NOMO-1 treated with DMSO at 0.1 percent for 48 hours (cell line): Measurements from ENCODE around the gene HNRNPM.
"Not testable (repeated sequence)": the region's sequence is repeated elsewhere in the genome, so short reads cannot be mapped to it uniquely, and the experiment has no call there.

Experiments used
- DNase-seq: peaks from one replicate; lab custom pipeline; 2025; ENCODE audit not compliant: unreplicated experiment; lab: John Stamatoyannopoulos, UW

HNRNPM gene

GRCh38 chr19:8425331-8425730 is 19.4 kb upstream of the HNRNPM start:
- not testable (repeated sequence) for DNase-seq

DNA sequence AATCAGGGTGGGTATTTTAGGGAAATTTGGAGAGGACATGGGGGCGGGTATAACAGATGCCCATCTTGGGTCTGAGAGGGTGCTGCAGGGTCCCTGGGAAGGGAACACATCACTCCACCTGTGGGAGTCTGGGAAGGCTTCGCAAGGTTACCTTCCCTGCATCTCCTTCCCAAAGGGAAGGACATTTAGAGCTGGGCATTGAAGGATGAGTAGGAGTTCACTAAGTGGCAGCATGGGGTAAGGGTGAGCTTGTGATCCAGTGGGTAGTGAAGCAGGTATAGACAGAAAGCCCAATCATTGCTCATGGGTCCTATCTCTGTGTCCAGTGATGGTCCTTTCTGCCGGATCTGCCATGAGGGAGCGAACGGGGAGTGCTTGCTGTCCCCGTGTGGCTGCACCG is 18.5 kb upstream of the HNRNPM start:
- no peak for DNase-seq

DNA sequence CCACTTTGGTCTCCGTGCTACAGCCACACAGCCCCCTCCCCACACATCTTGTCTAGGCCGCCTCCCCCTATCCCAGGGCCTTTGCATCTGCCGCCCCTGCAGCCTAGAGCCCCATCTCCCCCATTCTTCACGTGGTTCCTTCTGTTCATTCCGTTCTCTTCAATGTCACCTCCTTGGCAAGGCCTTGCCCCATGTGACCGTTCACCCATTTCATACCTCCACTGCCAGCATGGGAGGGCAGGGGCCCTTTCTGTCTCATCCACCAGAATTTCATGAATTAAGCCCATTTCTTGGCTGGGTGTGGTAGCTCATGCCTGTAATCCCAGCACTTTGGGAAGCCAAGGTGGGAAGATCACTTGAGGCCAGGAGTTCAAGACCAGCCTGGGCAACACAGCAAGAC is 15.7 kb upstream of the HNRNPM start:
- DNase-seq: no peak

GRCh38 chr19:8429826-8430225 is 14.9 kb upstream of the HNRNPM start:
- no peak for DNase-seq

DNA sequence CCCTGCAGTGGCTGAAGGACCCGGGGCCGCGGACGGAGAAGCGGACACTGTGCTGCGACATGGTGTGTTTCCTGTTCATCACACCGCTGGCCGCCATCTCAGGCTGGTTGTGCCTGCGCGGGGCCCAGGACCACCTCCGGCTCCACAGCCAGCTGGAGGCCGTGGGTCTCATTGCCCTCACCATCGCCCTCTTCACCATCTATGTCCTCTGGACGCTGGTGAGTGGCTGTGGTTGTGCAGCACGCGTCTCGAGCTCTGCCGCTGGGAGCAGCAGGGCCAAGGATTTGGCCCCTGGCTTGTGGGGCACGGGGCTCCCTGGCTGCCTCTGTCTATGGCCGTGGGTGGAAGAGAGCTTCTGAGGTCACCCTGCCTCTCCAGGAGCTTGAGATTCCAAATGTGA is 14.1 kb upstream of the HNRNPM start:
- no peak for DNase-seq

DNA sequence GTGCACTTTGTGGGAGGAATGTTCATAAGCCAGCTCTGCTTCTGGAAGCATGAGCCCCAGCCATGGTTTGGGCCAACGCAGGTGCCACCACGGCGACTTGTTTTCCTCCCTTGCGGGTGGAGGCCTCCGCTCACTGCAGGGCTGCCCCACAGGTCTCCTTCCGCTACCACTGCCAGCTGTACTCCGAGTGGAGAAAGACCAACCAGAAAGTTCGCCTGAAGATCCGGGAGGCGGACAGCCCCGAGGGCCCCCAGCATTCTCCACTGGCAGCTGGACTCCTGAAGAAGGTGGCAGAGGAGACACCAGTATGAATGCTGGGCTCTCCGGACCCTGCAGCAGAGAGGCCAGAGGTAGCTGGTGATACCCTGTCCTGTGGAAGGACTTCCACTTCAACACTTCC is 6.5 kb upstream of the HNRNPM start:
- no peak for DNase-seq

DNA sequence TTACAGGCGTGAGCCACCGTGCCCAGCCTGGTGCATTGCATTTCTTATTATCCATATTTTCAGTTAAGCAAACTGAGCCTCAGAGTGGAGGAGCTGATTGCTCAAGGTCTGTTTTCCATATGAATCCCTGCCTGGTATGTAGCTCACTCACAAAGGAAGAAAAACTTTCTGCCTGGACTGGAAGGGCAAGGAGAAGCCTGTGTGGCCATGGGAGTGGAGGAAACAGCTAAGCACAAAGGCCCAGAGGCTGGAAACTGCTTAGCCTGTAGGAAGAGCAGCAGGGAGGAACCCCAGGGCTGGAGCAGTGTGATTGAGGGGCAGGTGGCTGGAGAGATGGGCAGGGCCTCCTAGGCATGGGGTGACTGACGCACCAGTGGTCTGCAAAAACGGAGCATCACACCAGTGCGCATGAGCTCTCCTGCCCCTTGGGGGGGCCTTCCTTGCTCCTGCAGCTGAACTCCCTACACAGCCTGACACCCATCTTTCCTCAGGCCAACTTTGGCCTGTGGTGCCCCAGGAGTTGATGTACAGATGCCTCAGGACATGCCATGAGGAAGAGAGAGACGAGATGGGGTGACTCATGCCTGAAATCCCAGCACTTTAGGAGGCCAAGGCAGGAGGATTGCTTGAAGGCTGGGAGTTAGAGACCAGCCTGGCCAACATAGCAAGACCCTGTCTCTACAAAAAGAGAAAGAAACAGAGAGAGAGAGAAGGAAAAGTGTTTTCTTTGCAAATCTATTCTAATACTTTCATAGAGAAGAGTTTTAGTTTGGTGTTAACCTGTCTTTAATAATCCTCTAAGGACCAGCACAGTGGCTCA is 2.8 kb upstream of the HNRNPM start:
- no peak for DNase-seq

- DNase-seq: not testable (repeated sequence)
Measured at GRCh38 chr19:8444140-8444676, 567 bp upstream of the HNRNPM start.

DNA sequence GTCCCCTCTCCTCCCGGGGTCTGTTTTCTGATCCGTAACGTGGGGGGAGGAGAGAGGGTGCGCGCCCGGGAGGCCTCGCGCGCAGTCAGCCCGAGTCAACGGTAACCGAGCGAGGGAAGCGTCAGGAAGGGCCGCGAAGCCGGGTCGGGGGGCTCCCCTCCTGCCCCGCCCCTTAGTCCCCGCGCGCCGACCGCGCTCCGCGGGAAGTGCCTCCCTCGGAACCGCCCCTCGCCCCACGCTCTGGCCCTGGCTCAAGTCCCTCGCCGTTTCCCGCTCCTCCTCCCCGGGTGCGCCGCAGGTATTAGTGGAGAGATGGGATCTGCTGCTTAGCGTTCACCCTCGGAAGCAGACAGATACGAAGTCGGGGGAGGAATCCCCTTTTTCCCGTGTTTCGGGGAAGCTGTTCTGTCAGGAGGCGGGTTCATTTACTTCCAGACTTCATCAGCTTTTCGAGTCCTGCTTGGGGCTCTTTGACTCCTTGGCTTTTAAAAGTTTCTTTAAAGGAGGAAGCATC is 770 bp downstream of the HNRNPM start:
- DNase-seq: peak; percentile 39

GRCh38 chr19:8446061-8446709 is 1.4 kb downstream of the HNRNPM start:
- peak; percentile 21 for DNase-seq

DNA sequence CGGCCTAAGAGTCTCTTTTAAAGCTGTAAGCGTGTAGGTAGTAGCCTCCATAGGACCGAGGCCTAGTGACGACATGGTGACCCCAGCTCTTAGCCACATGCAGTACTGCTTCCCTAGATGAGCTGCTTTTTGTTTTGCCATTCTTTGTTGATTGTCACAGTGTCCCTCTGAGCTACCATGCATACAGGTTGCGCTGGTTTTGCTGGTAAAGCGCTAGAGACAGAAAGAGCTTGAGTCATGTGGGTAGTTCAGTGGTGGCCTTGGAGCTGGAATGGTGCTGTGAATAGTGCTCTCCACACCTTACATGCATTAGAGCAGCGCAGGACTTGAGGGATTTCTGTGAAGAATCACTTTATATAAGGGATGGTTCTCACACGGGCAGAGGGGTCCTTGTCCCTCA is 5.1 kb downstream of the HNRNPM start:
- no peak for DNase-seq

DNA sequence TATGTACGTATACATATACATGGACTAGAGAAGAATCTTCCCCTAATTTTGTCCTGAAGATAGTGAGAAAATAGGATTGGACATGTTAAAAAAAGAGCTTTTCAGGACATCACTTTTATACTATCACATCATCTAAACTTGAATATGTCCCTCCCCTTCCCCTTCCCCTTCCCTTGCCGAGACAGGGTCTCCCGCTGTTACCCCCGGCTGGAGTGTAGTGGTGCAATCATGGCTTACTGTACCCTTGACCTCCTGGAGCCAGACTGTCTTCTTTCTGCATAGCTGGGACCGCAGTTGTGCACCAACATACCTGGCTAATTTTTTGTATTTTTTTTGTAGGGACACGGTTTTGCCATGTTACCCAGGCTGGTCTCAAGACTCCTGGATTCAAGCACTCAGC is 6.6 kb downstream of the HNRNPM start:
- DNase-seq: no peak

DNA sequence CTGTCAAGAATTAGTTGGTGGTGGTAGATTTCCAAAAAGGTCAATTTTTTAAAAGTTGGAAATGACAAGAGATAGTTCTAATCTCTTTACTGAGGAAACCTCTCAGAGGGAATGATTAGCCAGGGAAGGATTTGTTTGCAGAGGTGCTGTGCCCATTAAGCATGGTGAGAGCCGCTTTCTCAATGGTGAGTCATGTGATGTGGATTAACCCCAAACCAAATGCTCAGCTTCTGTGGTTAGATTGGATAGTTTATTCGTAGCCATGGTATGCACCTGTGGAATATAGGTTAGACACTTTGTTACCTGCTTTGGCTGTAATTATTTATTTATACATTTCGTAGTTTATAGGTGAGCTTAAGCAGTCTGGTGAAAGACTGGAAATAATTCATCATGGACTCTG is 7.1 kb downstream of the HNRNPM start:
- no peak for DNase-seq

DNA sequence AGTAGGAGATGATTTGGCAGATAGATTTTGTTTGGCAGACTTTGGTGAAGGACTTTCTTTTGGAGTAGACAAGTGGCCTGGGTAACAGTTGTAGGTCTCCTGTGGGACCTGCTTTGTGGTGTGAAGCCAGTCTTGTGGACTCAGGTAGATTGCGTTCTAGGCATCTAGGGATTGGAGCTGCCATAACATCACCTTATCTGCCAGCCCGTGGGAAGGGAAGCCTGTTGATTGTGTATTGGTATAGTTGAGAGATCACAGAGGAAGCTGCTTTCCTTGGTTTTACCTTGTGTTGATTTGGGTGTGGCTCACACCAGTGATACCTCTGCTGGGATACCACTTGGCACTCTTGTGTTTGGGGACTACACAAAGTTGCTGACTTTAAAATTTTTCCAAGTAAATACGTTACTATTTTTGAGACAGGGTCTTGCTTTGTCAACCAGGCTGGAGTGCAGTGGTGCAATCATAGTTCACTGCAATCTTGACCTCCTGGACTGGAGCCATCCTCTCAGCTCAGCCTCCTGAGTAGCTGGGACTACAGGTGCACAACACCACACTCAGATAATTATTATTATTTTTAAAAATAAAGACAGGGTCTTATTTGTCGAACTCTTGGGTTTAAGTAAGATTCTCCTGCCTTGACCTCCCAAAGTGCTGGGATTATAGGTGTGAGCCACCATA is 7.8 kb downstream of the HNRNPM start:
- DNase-seq: no peak

GRCh38 chr19:8453616-8454015 is 8.8 kb downstream of the HNRNPM start:
- DNase-seq: no peak

DNA sequence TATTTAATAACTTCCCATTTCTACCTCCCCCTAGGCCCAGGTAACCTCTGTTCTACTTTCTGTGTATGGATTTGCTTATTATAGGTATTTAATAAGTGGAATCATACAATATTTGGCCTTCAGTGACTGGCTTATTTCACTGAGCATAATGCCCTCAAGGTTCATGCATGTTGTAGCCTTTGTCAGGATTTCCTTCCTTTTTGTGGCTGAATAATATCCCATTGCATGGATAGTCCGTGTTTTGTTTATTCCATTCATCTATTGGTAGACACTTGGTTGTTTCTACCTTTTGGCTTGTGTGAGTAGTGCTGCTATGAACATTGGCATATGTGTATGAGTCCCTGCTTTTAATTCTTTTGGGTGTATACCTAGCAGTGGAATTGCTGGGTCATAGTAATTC is 9.4 kb downstream of the HNRNPM start:
- DNase-seq: no peak

DNA sequence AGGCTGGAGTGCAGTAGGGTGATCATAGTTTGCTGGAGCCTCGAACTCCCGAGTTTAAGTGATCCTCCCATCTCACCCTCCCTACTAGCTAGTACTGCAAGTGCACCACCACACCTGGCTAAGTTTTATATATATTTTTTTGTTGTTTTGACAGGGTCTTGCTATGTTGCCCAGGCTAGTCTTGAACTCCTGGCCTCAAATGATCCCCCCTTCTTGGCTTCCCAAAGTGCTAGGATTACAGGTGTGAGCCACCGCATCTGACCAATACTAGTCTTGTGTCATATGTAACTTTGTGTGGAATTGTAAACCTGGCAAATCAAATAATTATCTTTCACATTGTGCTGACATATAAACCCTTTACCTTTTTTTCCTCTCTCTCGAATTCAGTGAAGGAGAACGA is 10.2 kb downstream of the HNRNPM start:
- DNase-seq: no peak

DNA sequence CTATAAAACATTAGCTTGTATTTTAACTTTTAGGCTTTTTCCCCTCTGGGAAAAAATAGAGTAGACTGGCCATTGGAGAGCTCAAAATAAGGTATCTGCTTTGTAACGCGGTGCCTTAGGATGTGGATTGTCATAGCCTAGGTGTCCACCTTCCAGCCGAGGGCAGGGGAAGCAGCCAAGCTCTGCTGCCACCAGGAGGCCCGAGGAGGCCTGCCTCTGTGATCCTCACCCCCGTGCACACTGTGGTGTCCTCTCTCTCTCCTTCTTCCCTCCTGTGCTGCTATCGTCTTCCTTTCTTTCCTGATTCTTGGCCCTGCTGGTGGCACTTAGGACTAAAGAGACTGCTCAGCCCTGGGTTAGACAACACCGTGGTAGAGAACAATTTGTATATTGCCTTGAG is 11.3 kb downstream of the HNRNPM start:
- no peak for DNase-seq

DNA sequence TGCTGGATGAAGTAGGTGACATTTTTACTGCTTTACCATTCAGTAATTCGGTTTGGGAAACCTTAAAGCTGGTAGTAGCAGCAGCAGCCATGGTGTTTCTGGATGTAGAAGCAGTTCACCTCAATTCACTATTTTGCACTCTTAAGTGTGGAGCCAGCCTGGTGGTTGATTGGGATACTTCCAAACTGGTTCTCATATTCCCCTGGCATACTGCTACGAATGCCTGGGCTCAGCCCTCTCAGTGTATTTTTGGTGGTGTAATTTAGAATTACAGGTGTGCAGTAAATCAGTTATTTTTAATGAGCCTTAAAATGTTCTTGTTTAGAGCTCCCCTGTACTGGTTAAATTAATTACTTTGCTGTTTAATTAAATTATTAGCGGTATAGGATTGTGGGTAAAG is 12.4 kb downstream of the HNRNPM start:
- DNase-seq: no peak

GRCh38 chr19:8457827-8458226 is 13.1 kb downstream of the HNRNPM start:
- DNase-seq: no peak

GRCh38 chr19:8458380-8458779 is 13.6 kb downstream of the HNRNPM start:
- no peak for DNase-seq

- no peak for DNase-seq
Measured at GRCh38 chr19:8459095-8459494, 14.3 kb downstream of the HNRNPM start.
